HS-27A (cell line): ENCODE data around the gene CDC26.
"Not testable (repeated sequence)": the region's sequence is repeated elsewhere in the genome, so short reads cannot be mapped to it uniquely, and the experiment has no call there.

Experiments
- DNase-seq: peaks from one replicate; pipeline ENCODE4 v3.0.0-alpha.2; 2012; ENCODE audit warnings: low read depth, missing footprints

The CDC26 gene

DNA sequence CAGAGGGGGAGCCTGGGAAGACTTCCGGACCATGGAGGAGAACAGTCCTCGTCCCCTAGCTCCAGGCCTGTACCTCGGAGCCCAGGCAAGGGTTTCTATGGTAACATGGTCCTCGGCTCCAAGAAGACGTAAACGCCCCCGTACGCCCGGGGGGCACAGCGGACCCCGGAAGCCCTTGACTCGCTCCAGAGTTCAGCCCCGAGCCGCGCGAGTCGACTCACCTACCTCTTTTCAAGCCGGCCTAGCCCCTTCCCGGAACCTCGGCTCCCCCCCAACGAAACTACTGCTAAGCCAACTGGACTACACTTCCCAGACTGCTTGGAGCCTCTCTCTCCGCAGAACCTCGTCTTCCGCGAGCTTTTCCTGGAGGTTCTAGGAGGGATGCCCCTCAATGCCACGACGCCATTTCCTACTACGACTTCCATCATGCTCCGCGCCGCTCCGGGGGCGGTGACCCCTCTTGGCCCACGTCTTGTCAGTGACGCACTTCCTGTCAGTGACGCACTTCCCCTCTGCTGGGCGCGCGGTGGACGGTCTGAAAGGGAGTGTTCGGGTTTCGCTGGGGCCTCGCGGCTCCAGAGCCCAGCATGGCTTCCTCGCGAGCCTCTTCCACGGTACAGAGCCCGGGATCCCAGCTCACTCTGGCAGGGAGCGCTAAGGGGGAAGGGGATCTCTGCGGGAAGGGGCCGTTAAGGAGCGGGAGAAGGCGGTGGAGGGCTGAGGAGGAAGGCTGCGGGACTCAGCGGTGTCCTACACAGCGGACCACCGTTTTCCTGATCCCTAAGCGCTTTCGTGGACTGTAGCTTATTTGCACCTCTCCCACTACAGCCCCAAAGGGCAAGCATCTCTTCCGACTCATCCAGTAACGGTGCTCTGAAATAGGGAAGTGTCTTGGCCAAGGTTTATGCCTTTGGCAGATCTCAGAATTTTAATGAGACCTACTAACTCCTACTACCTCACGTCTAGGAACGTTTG lies at the start of gene CDC26, which contains the start of gene PRPF4:
CDC26 (minus strand) TSS at position 416 of the 975 bp plus-strand sequence. CDS start 3,065 bp downstream, outside the sequence.
PRPF4 (plus strand) TSS at position 502 of the 975 bp plus-strand sequence; CDS start at position 588, 86 bp downstream.
- peak; percentile 91 for DNase-seq

DNA sequence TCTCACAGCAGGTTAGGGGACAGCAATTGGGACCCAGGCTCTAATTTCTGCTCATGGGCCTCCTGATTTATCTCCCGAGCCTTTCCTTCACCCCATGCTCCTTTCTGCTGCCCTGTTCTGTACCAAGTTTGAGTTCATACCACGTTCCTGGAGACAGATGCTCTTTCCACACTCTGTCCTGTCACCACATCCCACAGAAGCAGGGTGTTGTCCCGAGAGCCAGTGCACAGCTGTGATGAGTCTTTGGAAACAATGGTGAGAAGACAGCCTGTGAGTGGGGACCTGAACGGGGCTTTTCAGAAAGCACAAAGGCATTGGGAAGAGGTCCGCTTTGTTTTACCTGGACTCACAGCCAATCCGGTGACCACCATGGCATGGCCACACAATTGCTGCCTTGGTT lies 47.3 kb upstream of the CDC26 start:
- no peak for DNase-seq

DNA sequence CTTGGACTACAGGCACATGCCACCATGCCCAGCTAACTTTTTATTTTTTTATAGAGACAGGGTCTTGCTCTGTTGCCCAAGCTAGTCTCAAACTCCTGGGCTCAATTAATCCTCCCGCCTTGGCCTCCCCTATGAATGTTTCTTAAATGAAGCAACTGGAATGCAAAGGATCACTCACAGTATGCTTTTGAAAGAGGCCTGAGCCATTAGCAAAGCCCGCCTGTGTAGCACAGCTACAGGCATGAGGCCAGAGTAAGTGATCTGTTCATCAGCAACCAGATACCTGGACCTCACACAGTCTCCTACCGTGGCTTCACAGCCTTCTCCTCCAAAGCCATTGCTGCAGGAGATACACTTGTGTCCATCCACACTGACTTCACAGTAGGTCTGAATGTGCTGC lies 44.7 kb upstream of the CDC26 start:
- no peak for DNase-seq

DNA sequence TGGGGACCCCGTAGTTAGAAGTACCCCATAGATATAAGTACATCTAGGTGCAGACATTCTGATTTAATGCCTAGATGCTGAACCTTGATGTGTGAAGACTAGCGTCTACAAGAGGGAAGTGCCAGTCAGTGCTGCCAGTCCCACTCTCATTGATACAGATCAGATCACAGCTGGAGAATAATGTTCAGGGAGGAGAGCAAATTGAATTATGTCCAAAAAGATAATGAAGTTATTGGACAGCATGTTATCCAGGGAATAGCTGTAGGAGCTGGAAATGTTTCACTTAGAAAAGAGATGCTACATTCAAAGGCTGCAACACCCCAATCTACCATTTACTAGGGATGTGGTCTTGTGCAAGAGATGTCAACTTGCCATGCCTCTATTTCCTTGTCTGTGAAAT lies 43.7 kb upstream of the CDC26 start:
- DNase-seq: no peak

DNA sequence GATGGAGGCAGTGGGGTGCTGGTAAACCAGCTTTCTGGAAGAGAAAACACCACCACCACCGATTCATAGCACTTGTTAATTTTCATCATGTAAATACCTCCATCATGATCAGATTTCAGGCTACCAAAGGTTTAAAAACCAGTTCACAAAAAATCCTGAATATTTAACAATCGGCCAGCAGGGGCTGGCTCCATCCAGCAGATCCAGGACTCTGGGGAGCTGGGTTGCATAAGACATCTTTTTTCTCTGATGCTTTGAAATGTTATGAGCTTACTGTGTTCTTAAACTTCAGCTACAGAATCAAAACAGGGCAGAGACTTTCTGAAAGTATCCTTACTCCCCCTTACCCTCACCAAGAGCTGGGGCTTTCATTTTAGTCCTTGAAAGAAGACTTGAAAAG lies 42.4 kb upstream of the CDC26 start:
- DNase-seq: no peak

DNA sequence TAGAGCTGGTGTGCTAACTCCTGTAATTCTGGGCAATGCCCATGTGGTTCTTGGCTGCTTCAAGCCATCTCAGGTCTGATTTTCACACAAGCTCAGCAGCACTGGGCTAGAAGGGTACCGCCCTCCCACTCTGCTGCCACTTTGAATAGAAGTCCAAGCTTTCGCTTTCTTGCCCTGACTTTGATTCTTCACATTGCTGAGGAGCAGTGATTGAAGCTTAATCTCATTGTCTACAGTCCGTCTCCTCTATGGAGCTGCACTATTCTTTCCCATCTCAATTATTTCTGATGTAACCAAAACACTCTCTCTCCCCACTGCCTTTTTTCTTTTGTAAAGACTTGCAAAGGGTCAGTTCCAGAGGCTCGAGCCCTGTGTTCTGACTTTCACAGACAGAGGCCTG lies 40.7 kb upstream of the CDC26 start:
- no peak for DNase-seq

DNA sequence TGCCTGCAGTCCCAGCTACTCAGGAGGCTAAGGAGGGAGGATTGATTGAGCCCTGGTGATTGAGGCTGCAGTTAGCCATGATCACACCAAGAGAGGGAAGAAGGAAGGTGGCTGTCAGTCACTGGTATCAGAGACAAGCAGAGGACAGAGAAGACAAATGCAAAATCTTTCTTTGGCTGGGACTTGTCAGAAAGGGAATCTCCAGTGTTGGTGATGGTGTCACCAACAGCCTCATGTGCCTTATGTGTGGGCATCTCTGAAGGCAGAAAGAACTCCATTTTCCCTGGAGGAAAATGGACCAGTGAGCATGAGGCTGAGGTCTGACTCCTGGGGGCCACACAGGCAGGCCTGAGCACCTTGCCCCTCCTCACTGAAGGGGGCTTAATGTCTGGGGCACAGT lies 39.9 kb upstream of the CDC26 start:
- no peak for DNase-seq

DNA sequence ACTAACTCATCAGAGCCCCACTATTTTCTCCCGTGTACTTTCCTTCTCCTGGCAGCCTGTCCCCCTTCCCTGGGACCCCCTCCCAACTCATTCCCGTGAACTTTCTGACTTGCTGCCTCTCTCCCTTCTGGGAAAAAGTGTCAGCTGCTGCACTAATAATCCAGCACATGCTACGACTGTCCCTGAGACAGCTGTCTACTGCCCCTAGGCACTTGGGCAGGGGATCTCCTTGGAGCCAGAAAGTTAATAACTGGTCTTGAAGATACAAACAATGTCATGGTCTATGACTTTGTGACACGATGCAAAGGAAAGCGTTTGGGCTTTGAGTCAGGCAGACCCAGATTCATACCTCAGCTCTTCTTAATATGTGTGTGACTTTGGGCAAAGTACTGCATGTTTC lies 37.9 kb upstream of the CDC26 start:
- DNase-seq: no peak

DNA sequence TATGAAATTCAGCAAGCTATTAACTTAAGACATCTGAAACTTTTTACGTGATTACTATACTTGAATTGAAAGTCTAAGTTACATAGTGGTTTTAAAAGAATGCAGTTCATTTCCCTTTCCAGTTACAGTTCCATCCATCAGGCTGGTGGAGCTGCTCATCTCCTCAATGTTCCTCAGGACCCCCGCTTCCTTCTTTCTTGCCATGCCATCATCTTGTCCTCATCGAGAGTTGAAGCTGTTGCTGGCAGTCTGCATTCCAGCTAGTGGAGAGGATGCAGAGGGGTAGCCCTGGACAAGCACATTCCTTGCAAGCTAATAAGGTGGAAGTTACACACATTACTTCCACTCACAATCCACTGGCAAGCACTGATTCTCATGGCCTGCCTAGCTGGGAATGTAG lies 36.6 kb upstream of the CDC26 start:
- no peak for DNase-seq

DNA sequence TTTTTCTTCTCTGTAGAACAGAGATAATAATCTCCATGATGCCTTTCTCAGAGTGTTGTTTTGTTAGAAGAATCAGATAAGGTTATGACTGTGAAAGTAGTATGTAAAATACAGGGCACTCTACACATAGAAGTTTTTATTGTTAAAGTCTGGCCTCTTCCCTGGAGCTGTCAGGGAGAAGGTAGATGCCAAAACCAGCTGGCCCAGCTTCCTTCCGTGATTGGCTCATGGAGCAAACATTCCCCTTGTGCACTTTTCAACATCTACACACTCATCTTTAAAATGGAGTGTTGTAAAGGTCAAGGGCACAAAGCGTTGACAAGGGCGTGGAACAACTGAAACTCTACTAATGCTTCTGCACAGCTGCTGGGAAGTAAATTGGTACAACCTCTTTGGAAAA lies 35.2 kb upstream of the CDC26 start:
- no peak for DNase-seq

DNA sequence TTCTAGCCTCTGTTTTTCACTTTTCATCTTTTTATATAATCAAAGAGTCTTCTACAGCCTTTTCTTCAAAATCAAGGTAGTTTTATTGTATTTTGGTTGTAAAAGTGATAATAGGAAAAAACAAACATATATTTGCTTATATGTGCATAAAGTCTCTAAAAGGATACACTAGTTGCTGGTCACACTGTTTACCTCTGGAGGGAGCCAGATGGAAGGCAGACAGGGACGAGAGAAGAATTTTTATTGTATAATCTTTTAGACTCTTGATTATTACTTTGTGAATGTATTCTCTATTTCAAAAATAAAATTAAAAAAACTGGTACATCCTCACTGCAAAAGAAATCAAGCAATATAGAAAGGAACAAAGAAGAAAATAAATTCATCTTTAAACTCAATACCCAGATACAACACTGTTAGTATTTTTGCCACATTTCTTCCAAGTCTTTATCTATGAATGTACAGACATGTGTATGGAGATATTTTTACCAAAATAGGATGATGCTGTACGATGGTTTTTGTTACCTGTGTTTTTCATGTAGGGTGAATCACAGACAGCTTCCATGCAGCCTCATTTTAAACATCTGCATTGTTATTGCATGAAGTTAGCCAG lies 33.9 kb upstream of the CDC26 start:
- DNase-seq: no peak

DNA sequence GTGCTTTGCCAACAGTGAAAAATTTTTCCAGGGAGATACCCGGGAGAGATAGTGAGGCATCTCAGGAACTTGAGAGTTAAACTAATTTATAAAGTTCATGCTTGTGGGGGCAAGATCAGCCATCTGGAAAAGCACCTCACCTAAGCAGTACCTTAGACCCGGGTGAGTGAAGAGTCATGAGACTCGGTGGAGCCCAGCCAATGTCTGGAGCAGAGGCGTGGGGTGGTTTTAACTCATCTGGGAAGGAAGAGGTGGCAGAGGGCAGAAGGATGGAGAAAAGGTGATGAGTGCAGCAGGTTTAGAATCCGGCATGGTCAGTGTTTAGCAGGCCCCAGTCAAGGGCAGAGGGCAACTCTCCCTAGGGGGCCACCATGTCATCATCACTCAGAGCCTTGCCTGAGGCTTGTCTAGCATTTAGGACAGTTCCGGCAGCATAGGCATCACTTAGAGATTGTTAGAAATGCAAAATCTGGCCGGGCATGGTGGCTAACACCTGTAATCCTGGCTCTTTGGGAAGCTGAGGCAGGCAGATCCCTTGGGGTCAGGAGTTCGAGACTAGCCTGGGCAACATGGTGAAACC lies 32.1 kb upstream of the CDC26 start:
- DNase-seq: no peak

DNA sequence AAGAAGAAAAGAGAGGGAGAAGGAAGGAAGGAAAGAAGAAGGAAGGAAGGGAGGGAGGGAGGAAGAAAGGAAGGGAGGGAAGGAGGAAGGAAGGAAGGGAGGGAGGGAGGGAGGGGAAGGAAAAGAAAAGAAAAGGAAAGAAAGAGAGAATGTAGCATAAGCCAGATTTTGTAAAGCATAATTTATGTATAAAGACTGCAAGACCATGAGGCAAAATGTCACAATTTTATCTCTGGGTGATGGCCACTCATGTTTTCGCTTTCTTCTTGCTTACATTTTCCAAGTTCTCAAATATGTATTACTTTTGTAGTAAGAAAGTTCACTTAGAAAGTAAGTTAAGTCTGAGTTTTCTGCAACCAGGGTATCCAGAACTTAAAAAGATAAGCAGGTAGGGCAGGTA lies 31.2 kb upstream of the CDC26 start:
- DNase-seq: no peak

DNA sequence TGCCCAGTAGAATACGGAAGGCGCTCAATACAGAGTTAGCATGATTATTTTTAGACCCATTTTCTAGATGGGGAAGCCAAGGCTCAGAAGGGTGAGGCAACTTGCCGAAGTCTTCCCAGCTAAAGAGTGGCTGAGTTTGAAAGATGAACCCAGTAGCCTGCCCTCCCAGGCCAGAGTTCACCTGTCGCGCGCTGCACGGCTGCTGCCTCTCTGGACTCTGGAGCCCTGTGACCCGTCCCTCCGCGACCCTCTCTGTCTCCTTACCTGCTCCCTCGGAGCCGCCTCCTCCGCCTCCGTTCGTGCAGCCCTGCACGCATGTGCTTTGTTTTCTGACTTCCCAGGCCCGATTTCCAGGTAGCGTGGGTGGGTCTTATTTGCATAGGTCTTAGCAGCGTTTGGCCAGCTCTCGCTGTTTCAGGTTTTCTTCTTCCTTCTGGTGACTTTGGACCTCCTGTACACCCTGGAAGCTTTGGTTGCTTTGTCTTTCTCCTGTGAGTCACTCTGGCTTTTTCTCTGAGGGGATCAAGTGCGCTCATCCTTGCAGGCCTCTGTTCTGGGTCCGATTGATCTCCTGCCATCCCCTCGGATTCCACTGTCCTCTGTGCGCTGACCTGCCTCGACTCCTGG lies 27.5 kb upstream of the CDC26 start, which contains the start of gene RNF183:
RNF183 (minus strand) TSS at position 585 of the 627 bp plus-strand sequence. CDS start 5,192 bp downstream, outside the sequence.
- no peak for DNase-seq

DNA sequence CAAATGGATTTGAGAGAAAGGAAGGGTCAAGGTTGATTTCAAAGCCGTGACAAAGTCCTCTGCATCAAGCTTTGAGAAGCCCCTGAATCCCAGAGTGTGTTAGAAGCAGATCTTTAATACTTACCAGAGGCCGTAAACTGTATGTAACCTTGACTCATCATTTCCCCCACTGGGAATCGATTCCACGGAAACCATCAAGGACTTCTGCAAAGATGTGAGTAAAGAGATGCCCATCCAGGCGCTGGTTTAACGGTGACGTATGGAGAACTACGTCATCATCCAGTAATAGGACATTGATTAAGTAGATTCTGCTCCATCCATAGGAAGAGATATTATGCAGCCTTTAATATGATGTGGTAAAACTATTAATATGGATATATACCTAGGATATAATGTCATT lies 26.2 kb upstream of the CDC26 start:
- no peak for DNase-seq

DNA sequence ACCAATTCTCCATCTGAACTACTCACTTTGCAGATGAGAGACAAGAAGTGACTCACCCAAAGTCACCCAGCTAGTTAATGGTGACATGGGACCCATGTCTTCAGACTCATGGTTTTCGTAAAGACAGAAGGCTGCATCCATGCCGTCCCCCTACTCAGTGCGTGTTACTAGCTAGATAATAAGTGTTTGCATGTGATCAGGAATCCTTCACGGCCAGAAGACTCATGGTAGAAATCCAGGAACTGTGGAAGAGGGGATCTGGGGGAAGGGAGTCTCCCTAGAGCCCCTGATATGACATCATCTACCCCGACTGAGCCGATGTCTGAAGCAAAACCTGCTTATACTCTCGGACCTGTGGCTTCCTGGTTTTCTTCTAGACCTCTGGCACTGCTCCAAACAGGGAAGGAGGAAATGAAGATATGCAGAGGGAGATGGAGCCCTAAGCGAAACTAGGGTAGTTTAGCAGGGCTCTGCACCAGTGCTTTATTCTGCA lies 24.5 kb upstream of the CDC26 start:
- DNase-seq: no peak

DNA sequence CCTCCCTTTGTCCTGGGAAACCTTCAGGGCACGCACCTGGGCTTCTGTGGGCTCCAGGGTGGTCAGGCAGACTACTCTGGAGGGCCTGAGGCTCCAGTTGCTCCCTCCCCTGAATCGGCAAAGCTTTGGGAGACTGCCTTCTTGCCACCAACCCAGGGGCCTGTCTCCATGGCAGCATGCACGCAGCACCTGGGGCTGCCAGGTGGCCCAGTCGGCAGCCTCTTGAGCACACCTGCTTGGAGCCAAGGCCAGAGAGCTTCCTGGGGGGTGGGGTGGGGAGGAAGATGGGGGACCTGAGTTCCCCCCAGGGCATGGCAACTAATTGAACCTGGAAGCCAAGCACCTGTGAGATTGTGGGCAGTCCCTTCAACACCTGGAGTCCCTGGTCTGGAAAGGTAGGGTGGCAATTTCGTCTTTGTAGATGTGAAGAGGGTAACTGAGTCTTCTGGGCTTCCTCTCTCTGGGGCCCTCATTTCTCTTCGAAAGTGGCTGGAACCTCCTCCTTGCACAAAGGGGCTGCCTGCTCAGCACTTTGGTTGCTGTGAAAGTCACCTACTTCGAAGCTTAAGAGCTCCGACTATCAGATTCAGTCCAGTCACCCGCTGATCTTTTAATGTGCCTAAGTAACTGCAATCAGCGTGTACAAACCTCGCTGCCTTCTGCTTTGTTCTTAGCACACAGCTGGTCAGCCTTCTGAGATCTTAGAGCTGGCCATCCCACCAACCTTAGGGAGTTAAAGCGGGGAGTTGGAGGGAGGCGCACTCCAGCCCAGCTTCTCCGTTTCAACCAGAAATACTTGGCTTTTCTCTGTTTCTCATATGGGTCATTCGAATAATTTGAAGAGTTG lies 23.8 kb upstream of the CDC26 start:
- no peak for DNase-seq

DNA sequence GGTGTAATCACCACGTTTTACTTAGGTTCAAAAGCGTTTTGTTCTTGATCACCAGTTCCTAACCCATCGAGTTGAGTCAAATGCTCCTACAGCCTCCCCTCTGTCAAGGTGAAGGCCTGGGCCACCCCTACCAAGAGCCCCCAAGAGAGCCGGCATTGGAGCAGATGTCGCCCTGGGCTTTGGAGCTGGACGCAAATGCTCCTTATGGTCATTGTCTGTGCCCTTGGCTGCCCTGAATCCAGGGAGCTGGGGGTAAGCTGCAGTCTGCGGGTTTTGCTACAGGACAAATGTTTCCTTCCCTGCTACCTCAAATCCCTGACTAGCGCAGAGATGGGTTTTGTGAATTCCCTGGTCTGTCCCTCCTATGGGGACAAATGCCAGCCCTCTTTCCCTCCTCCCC lies 22.9 kb upstream of the CDC26 start:
- DNase-seq: no peak

DNA sequence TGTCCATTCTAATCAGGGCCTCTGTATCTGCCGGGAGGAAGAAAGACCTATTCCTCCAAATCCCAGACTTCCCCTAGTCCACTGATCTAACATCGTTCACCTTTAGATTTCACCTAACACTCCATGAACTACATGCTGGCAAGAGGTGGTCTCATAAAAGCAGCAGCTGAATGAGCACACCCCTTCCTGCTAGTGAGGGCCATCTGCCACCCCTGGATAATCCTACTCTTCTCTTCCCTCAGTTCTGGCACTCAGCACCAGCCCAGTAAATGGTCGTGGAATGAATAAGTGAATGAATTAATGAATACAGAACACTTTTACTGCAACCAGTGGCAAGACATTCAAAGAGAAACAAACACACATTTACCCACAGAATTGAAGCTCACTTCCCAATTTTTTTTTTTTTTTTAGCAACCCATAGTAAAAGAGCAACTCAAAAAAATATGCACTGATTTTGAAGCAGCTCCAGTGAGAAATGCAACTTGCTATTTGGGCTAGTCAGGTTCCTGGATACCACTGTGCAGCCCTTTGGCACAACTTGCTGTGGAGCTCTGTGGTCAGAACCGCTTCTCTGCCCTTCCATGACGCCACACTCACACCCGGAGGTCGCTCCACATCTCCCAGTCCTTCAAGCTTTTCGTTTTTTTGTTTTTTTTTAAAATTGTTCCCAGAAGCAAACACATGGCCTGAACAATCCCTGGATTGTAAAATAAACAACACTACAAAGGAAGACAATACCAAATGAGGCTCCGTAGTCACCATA lies 21.6 kb upstream of the CDC26 start:
- DNase-seq: no peak

DNA sequence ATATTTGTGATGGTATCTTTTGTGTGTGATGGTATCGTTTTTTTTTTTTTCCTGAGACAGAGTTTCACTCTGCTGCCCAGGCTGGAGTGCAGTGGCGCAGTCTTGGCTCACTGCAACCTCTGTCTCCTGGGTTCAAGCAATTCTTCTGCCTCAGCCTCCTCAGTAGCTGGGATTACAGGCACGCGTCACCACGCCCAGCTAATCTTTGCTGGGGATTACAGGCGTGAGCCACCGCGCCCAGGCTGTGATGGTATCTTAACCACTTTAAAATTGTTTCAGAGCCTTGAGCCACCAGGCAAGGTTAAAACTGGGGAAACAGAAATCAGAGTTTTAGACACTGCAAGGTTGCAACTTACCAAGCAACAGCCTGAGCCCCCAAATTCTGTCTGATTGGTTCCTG lies 20.9 kb upstream of the CDC26 start:
- DNase-seq: not testable (repeated sequence)
